CD14-positive monocyte (primary cell): ENCODE measurements around the gene TPM1. TPM values are rescaled to one million over a fixed set of nuclear protein-coding genes. Genes with fewer than 3 reads are reported as not detected.

ENCODE experiments used
- DNase-seq, 3 donors: peaks; one replicate each; pipeline ENCODE4 v3.0.0-alpha.2; 2011 to 2022
- H2AFZ ChIP-seq: 2 replicates; pipeline ENCODE4 v1.6.0; 2012; ENCODE audit warnings: mild to moderate bottlenecking, low read depth, low read length, inconsistent platforms; ENCODE audit not compliant: insufficient read depth, poor library complexity, severe bottlenecking
- H3K27ac ChIP-seq, 2 donors: 1 replicate in 1 of 2; 2 replicates in 1 of 2; pipeline ENCODE4 v1.5.1; 2012 to 2013; ENCODE audit warnings: low read length in 2 of 2, control low read depth in 1 of 2, inconsistent platforms in 1 of 2, low read depth in 1 of 2, mild to moderate bottlenecking in 1 of 2
- H3K27me3 ChIP-seq, 2 donors: one replicate each; pipeline versions ENCODE4 v1.6.0 to v1.6.1; 2011 to 2013; ENCODE audit warnings: low read length in 2 of 2; ENCODE audit not compliant: control insufficient read depth in 2 of 2, insufficient read depth in 2 of 2
- H3K36me3 ChIP-seq, 2 donors: replicated peaks in 1 of 2; 1 replicate in 1 of 2; 2 replicates in 1 of 2; pipeline versions ENCODE4 v1.5.1 to v1.6.1; 2012 to 2013; ENCODE audit warnings: low read length in 2 of 2, control low read depth in 1 of 2, inconsistent platforms in 1 of 2, mild to moderate bottlenecking in 1 of 2; ENCODE audit not compliant: insufficient read depth in 2 of 2, control insufficient read depth in 1 of 2
- H3K4me1 ChIP-seq, 2 donors: 1 replicate in 1 of 2; 2 replicates in 1 of 2; pipeline versions ENCODE4 v1.5.1 to v1.6.1; 2012 to 2013; ENCODE audit warnings: low read length in 2 of 2, control low read depth in 1 of 2, inconsistent platforms in 1 of 2, mild to moderate bottlenecking in 1 of 2, moderate library complexity in 1 of 2; ENCODE audit not compliant: insufficient read depth in 2 of 2, control insufficient read depth in 1 of 2
- H3K4me2 ChIP-seq: replicated peaks from 2 replicates; pipeline ENCODE3; 2012; ENCODE audit warnings: low read length, moderate library complexity, mild to moderate bottlenecking; ENCODE audit not compliant: poor library complexity, severe bottlenecking; ENCODE audit errors: extremely low read depth
- H3K4me3 ChIP-seq, 3 experiments: fragments of 200-600 bp in 1 of 3; sonication (generic) in 1 of 3; replicated peaks in 1 of 3; 1 replicate in 2 of 3; 2 replicates in 1 of 3; pipeline ENCODE4 v1.5.1; 2011 to 2013; ENCODE audit warnings: low read length in 3 of 3, mild to moderate bottlenecking in 3 of 3, control low read depth in 2 of 3, low read depth in 2 of 3, inconsistent platforms in 1 of 3, moderate library complexity in 1 of 3
- H3K79me2 ChIP-seq: 2 replicates; pipeline ENCODE4 v1.6.0; 2012; ENCODE audit warnings: mild to moderate bottlenecking, control low read depth, inconsistent platforms, low read length, moderate library complexity; ENCODE audit not compliant: insufficient read depth
- H3K9ac ChIP-seq: 2 replicates; pipeline ENCODE4 v1.6.0; 2017; ENCODE audit warnings: low read length, mild to moderate bottlenecking; ENCODE audit not compliant: insufficient read depth, poor library complexity, severe bottlenecking
- H3K9me3 ChIP-seq, 2 donors: replicated peaks in 1 of 2; 1 replicate in 1 of 2; 2 replicates in 1 of 2; pipeline versions ENCODE4 v1.5.1 to v1.6.1; 2012 to 2013; ENCODE audit warnings: low read length in 2 of 2, control low read depth in 1 of 2; ENCODE audit not compliant: control insufficient read depth in 1 of 2, insufficient read depth in 1 of 2
- H4K20me1 ChIP-seq: 2 replicates; pipeline ENCODE4 v1.6.0; 2012; ENCODE audit warnings: mild to moderate bottlenecking, low read length, control low read depth, moderate library complexity; ENCODE audit not compliant: insufficient read depth
- H3K27ac Mint-ChIP-seq, 7 donors: one replicate each; pipeline ENCODE4 v1.8.0; 2020; ENCODE audit warnings: mild to moderate bottlenecking in 7 of 7, mixed read lengths in 7 of 7, moderate library complexity in 6 of 7, inconsistent platforms in 2 of 7
- H3K27me3 Mint-ChIP-seq, 3 donors: one replicate each; pipeline ENCODE4 v1.8.0; 2021 to 2022; ENCODE audit warnings: low read depth in 3 of 3, mild to moderate bottlenecking in 3 of 3, mixed read lengths in 3 of 3, moderate library complexity in 3 of 3, inconsistent platforms in 1 of 3
- H3K36me3 Mint-ChIP-seq, 2 donors: one replicate each; pipeline ENCODE4 v1.8.0; 2020; ENCODE audit warnings: mixed read lengths in 2 of 2, inconsistent platforms in 1 of 2, mild to moderate bottlenecking in 1 of 2
- H3K4me1 Mint-ChIP-seq: one replicate; pipeline ENCODE4 v1.8.0; 2020; ENCODE audit warnings: mild to moderate bottlenecking, mixed read lengths
- H3K4me3 Mint-ChIP-seq, 2 donors: one replicate each; pipeline ENCODE4 v1.8.0; 2020; ENCODE audit warnings: mild to moderate bottlenecking in 2 of 2, mixed read lengths in 2 of 2, moderate library complexity in 1 of 2
- H3K9me3 Mint-ChIP-seq, 7 donors: one replicate each; pipeline ENCODE4 v1.8.0; 2020 to 2022; ENCODE audit warnings: mixed read lengths in 7 of 7, mild to moderate bottlenecking in 6 of 7, moderate library complexity in 6 of 7, inconsistent platforms in 2 of 7
- CTCF ChIP-seq: fragments of 200-600 bp; IDR thresholded peaks from one replicate; pipeline ENCODE4 v1.8.0; 2022; ENCODE audit warnings: antibody characterized with exemption, mild to moderate bottlenecking
- WGBS: methylation state at CpG from one replicate; pipeline ENCODE4 v1.1.5; 2013; ENCODE audit warnings: missing lambda C conversion rate; ENCODE audit not compliant: insufficient coverage; 5-methylcytosine and 5-hydroxymethylcytosine counted together
- intact Hi-C, 2 donors: fragments of 100-400 bp; cut with micrococcal nuclease; formaldehyde crosslinking; loops; one replicate each; pipeline versions ENCODE4 v1.15.0 to v1.15.1; 2023
- polyA plus RNA-seq, 3 donors: library from polyadenylated mRNA; depleted of rRNA in 1 of 3; unstranded in 2 of 3; stranded (reverse) in 1 of 3; fragments of 300-500 nt in 2 of 3; fragments of >200 nt in 1 of 3; fragmentation: Illumina TruSeq in 2 of 3; gene quantifications; 1 replicate in 2 of 3; 2 replicates in 1 of 3; pipeline ENCODE4 v1.2.3, GENCODE V29; 2012 to 2021

TPM1 gene
- polyA plus RNA-seq, 3 donors, result 11.7 to 15.9 (median 11.9) TPM

GRCh38 chr15:63048115-63048775 is 5.7 kb downstream of the TPM1 start:
- peak; percentile 77 to 84 (median 82) for DNase-seq
- intact Hi-C loops, result loop anchor here (5.0 to 10.0 kb wide), 5 partner anchors 44 to 354 kb away; partner anchors contain the start of gene RAB8B (in 1 of the 2)
- Histone ChIP-seq H3K4me1 (peaks cover 25 to 30% of the 10 kb centered on the region in 2 donors), H3K36me3 (no peaks in the 10 kb centered on the region), H3K9ac (peak overlapping the region; percentile 71), H4K20me1 (no peaks in the 10 kb centered on the region), H3K79me2 (no peaks in the 10 kb centered on the region), H3K4me3 (peak overlapping the region; percentile 62 to 86 (median 74)), H3K27ac (peak overlapping the region; percentile 31 to 66), H2AFZ (peak overlapping the region; percentile 98), H3K4me2 (peak overlapping the region; percentile 97), H3K27me3 (peaks cover 42 to 57% of the 10 kb centered on the region in 2 donors), H3K9me3 (peaks cover 0 to 9% of the 10 kb centered on the region in 2 donors)
- Mint-ChIP-seq H3K9me3 (peaks cover 0 to 5% (median 2%) of the 10 kb centered on the region in 7 donors), H3K36me3 (peaks cover 2 to 4% of the 10 kb centered on the region in 2 donors), H3K27ac (peak overlapping the region in 5 of 7 donors; percentile 53 to 85 (median 75)), H3K27me3 (peaks cover 46 to 64% (median 54%) of the 10 kb centered on the region in 3 donors), H3K4me1 (peaks cover 30% of the 10 kb centered on the region), H3K4me3 (peak overlapping the region; percentile 92 to 99)
- WGBS, result under 1% methylated on average over 74 of the region's 75 CpGs
- TF ChIP-seq CTCF, result peak; percentile 97

GRCh38 chr15:63048776-63049665 is 6.5 kb downstream of the TPM1 start:
- Histone ChIP-seq H3K9me3 (peaks cover 0 to 6% of the 10 kb centered on the region in 2 donors), H3K4me3 (peak overlapping the region; percentile 62 to 86 (median 74)), H4K20me1 (no peaks in the 10 kb centered on the region), H3K36me3 (no peaks in the 10 kb centered on the region), H3K4me1 (peaks cover 17 to 23% of the 10 kb centered on the region in 2 donors), H3K4me2 (peak overlapping the region; percentile 97), H3K27ac (peak overlapping the region in 1 of 2 donors; percentile 66), H3K79me2 (no peaks in the 10 kb centered on the region), H2AFZ (peak overlapping the region; percentile 98), H3K9ac (peak overlapping the region; percentile 71), H3K27me3 (peaks cover 37 to 50% of the 10 kb centered on the region in 2 donors)
- TF ChIP-seq CTCF, result no peak
- intact Hi-C loops, result loop anchor here (5.0 to 10.0 kb wide), 5 partner anchors 43 to 353 kb away; partner anchors contain the start of gene RAB8B (in 1 of the 2)
- Mint-ChIP-seq H3K27ac (peak overlapping the region in 5 of 7 donors; percentile 19 to 84 (median 73)), H3K27me3 (peaks cover 40 to 58% (median 47%) of the 10 kb centered on the region in 3 donors), H3K4me1 (peaks cover 24% of the 10 kb centered on the region), H3K36me3 (peaks cover 2 to 4% of the 10 kb centered on the region in 2 donors), H3K9me3 (peaks cover 0 to 4% (median 2%) of the 10 kb centered on the region in 7 donors), H3K4me3 (peak overlapping the region; percentile 92 to 99)
- WGBS, result 5% methylated on average over 33 of the region's 38 CpGs
- peak in 2 of 3 donors; percentile 11 to 12 for DNase-seq
